Bone marrow (tissue), 2 donors: Measurements from ENCODE around the gene ARF4.
A peak's percentile ranks its signal among the peaks of the same experiment; 100 is the strongest.
"Not testable (repeated sequence)": the region's sequence is repeated elsewhere in the genome, so short reads cannot be mapped to it uniquely, and the experiment has no call there.

Source experiments
- DNase-seq, 2 donors: peaks; one replicate each; lab custom pipeline; 2025; lab: John Stamatoyannopoulos, UW

Gene ARF4

DNA sequence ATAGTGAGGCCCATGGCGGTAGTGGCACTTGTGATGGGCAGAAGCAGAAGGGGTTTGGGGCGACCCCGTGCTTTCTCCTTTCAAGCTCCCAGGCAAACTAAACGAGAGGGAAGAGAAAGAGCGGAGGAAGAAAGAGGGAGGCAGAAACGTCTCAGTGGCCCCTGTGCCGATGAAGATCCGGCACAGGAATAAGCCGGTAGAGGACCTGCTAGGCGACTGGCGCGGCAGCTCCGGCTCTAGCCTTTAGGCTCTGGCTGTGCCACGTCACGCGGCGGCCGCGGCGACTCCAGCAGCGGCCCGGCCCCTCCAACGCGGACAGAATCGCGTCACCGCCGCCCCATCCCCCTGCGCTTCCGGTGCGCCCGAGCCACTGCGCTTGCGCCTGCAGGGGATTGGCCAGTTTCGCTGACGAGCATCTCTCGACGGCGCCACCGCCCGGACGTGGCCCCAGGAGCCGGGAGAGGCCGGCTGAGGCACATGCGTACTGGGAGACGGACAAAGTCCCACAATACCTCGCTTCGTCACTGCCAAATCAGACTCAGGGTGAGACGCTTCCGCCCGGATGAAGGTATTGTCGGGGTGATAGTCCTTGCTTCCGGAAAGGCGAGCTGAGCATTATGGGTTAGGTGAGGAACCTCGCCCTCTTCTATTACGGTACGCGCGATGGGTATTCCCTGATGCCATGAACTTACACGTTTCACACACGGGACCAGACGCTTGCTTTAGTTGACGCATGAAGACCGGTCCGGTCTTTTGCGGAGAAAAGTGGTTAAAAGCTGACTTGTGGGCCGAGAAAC lies at the start of gene ARF4:
ARF4 (minus strand) TSS at position 218 of the 797 bp plus-strand sequence; CDS start at position 14, 204 bp downstream.
- DNase-seq = peak; percentile 94 to 98

DNA sequence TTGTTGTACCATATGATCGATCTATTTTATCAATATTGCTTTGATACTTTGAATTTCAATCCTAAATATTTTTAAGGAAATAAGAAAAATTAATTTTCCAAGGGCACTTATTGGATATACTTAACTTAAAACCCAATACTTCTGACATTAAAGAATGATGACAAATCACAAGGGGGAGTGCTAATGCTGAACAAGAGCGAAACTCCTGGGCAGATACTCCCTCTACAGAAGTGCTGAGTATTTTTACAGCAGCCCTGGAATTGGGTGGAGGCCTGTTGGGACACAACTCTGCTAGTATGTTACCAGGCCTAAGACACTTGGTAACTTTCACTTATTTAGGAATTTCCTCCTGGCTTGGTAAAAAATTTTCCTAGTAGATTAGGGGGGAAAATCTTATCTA lies 49.6 kb upstream of the ARF4 start:
- DNase-seq = no peak

DNA sequence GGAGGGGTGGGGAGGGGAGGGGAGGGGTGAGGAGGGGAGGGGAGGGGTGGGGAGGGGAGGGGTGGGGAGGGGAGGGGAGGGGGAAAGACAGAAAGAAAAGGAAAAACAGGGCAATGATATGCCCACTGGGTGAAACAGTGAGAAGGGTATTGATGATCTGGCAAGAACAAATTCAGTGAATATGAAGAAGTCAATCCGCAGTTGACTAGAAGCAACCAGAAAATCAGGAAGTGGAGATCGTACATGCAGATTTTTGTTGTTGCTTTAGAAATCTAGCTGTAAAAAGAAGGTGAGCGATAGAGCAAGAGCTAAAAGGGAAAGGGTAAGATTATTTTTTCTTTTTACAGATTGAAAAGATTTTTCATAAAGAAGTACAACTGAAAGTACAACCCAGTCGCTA lies 47.6 kb upstream of the ARF4 start:
- no peak for DNase-seq

DNA sequence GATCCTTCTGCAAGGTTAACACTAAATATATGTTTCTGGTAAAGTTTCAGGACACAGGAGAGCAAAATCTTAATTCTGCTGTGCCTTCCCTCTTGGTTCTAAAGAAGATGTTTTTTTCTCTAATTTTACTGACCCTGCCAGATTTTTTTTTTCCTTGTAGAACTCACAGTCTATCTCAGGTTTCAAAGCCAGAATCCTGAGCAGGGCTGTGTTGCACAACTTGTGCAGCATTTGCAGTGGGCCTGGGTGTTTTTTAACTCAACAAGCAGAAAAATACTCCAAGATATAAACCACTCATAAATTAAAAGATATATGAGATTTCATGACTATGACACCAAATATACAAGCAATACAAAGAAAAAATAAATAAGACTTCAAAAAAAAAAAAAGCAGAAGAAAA lies 40.2 kb upstream of the ARF4 start:
- no peak for DNase-seq

DNA sequence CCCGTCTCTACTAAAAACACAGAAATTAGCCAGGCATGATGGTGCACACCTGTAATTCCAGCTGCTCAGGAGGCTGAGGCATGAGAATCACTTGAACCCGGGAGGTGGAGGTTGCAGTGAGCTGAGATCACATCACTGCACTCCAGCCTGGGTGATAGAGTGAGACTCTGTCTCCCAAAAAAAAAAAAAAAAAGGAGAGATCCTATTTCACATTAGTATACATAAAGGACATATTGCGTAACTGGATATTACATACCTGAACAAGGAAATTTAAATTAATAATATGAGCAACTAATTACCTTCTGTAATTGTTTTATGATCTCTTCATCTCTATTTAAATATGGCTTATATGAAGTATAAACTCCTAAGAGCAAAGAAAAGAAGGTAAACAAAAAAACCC lies 37.1 kb upstream of the ARF4 start:
- DNase-seq = not testable (repeated sequence)

DNA sequence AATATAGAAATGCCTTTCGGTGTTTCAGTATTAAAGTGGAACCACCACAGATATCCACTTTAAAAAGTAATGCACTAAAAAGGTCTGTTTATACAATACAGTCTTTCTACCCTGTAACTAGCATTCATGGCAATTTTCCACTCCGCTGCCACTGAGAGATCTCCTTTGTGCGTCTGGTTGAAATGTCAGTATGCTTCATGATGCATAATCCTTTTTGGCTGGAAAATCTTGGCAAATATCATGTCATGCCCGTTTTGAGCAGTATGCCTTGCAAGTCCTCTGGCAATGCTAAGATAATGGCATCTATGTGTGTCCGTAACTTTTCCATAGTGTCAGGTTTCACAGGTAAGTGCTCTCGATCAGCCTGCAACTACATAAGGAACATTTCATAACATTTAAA lies 30.8 kb upstream of the ARF4 start:
- no peak for DNase-seq

DNA sequence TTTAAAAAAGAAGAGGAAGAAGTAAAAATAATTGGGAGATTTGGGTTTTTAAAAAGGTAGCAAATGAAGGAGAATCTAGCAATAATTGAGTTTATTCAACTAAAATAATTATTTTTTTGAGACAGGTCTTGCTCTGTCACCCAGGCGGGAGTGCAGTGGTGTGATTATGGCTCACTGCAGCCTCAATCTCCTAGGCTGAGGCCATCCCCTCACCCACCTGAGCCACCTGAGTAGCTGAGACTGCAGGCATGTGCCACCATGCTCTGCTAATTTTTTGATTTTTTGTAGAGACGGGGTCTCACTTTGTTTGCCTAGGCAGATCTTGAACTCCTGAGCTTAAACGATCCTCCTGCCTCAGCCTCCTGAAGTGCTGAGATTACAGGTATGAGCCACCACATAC lies 27.7 kb upstream of the ARF4 start:
- DNase-seq = no peak

DNA sequence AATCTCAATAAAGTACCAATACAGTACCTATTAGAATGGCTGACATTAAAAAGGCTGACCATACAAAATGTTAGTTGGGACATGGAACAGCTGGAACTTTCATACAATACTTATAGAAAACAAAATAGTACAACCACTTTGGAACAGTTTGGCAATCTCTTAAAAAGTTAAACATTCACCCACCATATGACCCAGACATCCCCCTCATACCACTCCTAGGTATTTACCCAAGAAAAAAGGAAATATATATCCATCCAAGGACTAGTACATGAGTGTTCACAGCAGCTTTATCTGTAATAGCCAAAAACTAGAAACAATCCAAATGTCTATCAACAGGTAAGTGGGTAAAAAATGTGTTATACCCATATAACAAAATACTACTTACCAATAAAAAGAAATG lies 25.2 kb upstream of the ARF4 start:
- DNase-seq = no peak

DNA sequence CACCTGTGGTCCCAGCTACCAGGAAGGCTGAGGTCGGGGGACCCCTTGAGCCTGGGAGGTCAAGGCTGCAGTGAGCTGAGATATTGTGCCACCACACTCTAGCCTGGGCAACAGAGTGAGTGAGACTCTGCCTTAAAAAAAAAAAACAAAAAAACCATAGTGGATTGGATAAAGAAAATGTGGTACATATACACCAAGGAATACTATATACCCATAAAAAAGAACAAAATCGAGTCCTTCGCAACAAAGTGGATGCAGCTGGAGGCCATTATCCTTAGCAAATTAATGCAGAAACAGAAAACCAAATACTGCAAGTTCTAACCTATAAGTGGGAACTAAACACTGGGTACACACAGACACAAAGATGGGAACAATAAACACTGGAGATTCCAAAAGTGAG lies 20.6 kb upstream of the ARF4 start:
- DNase-seq = no peak

DNA sequence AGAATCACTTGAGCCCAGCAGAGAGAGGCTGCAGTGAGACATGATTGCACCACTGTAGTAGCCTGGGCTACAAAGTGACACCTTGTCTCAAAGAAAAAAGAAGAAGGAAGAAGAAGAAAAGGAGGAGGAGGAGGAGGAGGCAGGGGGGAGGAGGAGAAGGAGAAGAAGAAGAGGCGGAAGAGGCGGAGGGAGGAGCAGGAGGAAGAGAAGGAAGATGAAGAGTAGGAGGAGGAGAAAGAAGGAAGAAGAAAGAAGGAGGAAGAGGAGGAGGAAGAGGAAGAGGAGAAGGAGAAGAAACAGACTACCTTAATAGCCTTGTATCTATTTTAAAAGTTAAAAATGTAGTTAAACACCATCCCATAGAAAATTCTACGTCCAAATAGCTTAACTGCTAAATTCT lies 19.1 kb upstream of the ARF4 start:
- no peak for DNase-seq

DNA sequence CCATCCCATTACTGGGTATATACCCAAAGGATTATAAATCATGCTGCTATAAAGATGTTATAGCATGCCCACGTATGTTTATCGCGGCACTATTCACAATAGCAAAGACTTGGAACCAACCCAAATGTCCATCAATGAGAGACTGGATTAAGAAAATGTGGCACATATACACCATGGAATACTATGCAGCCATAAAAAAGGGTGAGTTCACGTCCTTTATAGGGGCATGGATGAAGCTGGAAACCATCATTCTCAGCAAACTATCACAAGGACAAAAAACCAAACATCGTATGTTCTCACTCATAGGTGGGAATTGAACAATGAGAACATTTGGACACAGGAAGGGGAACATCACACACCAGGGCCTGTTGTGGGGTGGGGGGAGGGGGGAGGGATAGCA lies 14.7 kb upstream of the ARF4 start:
- not testable (repeated sequence) for DNase-seq

DNA sequence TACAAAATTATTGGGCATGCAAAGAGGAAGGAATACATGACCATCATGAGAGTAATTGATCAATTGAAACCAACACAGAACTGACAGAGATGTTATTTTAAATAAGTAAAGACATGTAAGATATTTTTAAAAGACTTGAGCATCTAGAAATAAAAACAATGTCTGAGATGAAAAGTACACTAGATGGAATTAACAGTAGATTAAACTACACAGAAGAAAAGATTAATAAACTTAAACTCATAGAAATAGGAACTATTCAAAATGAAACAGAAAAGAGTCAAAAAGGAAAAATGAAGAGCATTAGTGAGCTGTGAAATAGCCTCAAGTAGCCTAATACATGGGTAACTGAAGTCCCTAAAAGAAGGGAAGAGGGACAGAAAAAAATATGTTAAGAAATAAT lies 8.5 kb upstream of the ARF4 start:
- DNase-seq = no peak

DNA sequence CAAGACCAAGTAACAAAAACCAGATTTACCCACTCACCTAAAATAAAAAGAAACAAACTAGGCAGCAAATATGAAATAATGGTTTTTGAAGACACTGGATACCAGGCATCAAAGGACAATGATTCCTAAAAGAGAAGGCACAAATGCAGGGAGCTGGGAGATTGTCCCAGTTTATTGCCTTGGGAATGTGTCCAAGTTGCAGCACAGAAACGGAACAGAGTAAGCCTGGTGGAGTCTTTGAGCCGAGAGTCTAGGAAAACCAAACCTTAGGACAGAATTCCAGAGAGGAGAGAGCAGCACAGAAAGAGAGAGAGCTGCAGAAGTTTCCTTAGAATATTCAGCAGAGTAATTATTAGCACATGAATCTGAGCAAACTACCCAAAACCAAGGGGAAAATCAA lies 7.8 kb upstream of the ARF4 start:
- no peak for DNase-seq

DNA sequence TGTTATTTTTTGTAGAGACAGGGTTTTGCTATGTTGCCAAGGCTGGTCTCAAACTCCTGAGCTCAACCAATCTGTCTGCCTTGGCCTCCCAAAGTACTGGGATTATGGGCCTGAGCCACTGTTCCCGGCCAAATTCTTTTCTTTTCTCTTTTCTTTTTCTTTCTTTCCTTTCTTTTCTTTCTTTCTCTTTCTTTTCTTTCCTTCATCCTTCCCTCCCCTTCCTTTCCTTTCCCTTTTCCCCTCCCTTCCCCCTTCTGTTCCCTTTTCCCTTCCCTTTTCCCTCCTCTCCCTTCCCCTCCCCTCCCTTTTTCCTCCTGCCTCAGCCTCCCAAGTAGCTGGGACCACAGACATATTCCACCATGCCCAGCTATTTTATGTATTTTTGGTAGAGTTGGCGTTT lies 3.1 kb upstream of the ARF4 start:
- DNase-seq = no peak

DNA sequence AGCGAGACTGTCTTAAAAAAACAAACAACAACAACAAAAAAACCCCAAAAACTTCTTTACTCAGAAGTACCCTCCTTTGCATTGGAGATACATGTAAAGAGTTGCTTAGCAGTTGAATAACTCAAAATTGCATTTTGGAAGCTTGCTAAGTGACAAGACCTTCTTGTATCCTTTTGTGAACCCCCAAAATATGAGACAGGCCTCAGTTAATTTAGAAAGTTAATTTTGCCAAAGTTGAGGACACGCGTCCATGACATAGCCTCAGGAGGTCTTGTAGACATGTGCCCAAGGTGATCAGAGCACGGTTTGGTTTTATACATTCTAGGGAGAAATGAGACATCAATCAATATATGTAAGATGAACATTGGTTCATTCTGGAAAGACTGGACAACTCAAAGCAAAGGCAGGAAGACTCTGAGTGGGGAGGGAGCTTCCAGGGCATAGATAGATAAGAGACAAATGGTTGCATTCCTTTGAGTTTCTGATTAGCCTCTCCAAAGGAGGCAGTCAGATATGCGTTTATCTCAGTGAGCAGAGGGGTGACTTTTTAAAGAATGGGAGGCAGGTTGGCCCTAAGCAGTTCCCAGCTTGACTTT lies 1.7 kb upstream of the ARF4 start:
- no peak for DNase-seq

DNA sequence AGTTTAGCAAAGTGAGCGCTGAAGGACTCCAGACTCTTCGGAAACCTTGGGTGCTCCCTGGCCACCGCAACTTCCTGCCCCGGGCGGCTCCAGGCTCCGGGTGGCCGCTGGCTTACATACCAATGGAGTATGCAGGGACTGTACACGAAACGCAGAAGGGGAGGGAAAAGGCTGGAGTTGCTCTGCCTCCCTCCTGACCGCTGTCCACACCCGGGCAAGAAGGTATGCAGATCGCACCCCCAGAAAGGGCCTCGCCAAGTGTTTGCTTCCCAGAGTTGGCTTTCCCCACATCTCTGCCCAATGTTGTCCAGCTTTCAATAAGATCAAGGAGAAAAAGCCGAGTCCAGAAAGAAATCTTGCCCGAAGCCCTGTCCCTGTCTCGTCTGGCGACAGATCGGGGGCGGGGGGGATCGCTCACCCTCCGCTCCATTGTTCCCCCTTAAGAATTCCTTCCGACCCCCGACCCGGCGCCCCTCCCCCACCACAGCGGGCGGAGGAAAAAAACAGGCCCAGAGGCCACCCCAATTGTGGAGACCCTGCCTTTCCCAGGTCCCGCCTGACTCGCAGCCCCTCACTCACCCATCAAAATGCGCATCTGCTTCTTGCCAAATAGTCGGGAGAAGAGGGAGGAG lies 533 bp downstream of the ARF4 start:
- peak; percentile 24 to 78 for DNase-seq

DNA sequence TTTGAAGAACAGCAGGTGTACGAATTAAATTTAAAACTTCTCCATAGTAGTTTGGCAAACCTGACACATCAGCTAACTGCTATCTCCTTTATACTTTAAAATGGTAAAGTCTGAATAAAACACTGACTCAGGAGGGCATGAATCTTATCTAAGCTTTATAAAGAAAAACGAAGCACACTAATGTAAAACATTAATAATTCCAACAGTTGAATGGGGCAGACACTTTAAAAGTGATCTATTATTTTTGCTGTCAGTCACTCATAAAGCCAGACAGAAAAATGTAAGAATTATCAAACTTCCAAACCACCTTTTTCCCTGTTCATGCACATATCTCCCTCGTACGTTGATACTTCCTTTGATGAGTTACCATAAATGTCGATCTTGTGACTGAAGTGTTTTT lies 2.6 kb downstream of the ARF4 start:
- no peak for DNase-seq

DNA sequence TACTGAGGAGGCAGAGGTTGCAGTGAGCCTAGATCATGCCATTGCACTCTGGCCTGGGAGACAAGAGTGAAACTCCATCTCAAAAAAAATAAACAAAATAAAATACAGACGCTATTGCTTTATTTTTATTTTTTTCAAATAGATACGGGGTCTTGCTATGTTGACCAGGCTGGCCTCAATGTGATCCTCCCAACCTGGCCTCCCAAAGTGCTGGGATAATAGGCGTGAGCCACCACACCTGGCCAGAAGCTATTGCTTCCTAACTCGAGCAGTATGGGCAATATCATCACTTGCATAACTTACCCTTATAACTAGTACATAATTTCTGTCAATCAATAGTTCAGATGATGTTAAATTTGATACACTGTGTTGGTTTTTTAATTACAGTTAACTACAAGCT lies 3.0 kb downstream of the ARF4 start:
- no peak for DNase-seq

DNA sequence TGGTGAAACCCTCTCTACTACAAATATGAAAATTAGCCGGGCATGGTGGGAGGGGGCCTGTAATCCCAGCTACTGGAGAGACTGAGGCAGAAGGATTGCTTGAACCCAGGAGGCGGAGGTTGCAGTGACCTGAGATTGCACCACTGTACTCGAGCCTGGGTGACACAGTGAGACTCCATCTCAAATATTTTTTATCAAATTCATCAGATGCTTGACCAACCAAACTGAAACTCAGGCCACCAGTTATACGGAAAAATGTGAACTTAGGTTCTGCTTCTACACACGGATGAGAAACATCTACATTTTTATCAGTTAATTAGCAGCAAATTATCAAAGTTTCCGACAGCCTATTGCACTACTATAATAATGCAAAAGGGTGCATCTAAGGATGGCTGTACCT lies 4.8 kb downstream of the ARF4 start:
- no peak for DNase-seq

DNA sequence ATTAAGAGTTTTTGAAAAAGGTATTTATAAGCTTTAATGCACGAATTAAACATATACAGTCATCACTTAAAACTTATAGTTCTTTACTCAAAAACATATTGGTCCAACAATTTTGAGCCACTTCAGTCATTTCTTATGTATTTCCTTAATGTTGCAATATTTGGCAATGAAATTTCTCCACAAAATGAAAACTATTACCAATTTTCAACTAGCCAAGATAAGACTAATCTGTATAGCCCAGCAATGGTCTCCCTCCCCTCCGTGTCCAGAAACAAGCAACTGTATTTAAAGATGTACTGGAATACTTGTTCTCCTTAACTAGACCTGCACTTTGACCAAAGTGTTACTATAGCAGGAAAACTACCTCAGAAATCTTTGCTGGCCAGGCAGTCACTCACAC lies 9.2 kb downstream of the ARF4 start:
- no peak for DNase-seq

DNA sequence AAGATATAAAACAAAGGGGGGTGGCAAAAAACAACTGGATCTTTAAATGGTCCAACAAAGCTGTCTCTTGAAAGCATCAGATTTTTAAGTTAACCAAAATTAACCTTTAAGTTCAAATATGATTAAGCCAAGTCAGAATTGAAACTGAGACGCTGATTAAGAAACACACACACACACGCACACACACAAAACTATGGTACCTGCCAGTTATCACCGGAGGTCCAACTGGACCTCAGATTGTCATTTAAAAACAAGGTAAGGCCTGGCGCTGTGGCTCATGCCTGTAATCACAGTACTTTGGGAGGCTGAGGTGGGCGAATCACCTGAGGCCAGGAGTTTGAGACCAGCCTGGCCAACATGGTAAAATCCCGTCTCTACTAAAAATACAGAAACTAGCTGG lies 10.4 kb downstream of the ARF4 start:
- no peak for DNase-seq

DNA sequence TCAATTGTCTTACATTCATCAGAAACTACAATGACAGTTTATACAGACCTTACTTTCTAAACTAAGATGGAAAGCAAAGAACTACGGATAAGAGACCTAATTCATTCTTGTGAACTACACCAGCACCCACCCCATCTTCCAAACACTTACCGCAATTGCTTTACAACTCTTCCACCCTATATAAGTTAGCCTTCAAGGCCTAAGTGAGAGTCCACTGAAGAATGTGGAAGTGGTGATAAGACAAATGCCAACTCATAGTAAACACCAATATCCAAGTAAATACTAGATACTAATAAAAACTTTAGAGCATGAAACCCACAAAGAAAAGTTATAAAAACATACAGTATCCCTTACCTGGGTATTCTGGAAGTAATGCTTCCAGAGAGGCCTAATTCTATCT lies 13.6 kb downstream of the ARF4 start:
- DNase-seq = no peak

DNA sequence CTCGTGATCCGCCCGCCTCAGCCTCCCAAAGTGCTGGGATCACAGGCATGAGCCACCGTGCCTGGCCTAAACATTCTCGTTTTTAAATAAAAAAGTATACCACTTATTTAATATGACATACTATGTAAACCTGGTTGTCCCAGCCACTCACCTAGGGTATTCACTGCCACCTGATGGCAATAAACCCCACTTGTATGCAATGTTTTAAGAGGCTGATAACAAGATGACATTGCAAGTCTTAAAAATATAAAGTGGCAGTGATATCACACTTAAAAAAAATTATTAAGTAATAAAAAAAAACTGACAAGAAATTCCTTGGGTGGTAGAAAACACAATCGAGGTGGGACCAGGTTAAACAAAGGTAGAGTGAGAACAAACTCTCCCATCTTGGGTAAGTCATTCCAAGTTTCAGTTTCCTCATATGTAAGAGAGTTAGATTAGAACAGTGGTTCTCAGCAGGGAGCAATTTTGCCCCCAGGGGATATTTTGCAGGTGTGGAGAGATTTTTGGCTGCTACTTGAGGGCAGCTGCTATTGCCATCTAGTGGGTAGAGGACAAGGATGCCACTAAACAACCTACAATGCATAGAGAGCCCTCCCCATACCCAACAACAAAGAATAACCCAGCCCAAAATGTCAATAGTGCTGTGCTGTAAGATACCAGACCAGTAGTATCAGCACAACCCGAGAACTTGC lies 14.5 kb downstream of the ARF4 start:
- peak in 1 of 2 donors; percentile 4 for DNase-seq
